Urinary bladder (tissue), 4 donors: Measurements from ENCODE around the gene RCVRN. TPM values are rescaled to one million over a fixed set of nuclear protein-coding genes. Genes with fewer than 3 reads are reported as not detected.

Experiments used
- DNase-seq: peaks from one replicate; pipeline ENCODE4 v3.0.0-alpha.2; 2015; ENCODE audit errors: extremely low spot score
- H3K27ac ChIP-seq: one replicate; pipeline ENCODE4 v1.5.1; 2013; ENCODE audit warnings: low read depth, mild to moderate bottlenecking, moderate library complexity
- H3K36me3 ChIP-seq: one replicate; pipeline ENCODE4 v1.6.1; 2013; ENCODE audit warnings: mild to moderate bottlenecking, moderate library complexity; ENCODE audit not compliant: insufficient read depth
- H3K4me1 ChIP-seq: one replicate; pipeline ENCODE4 v1.6.1; 2013; ENCODE audit warnings: mild to moderate bottlenecking, moderate library complexity; ENCODE audit not compliant: insufficient read depth
- H3K4me3 ChIP-seq: one replicate; pipeline ENCODE4 v1.5.1; 2013; ENCODE audit warnings: low read depth, low read length
- WGBS: extraction: QIAGEN DNeasy Blood & Tissue Kit; methylation state at CpG from one replicate; pipeline ENCODE4 v1.1.7; 2013; 5-methylcytosine and 5-hydroxymethylcytosine counted together
- polyA plus RNA-seq: library from polyadenylated mRNA; stranded (reverse); fragments of 200-250 nt; gene quantifications from one replicate; pipeline ENCODE4 v1.2.3, GENCODE V29; 2013
- total RNA-seq: library from RNA; depleted of rRNA; stranded (reverse); fragments of >200 nt; gene quantifications from one replicate; pipeline ENCODE4 v1.2.3, GENCODE V29; 2014
- donor health status: healthy with polysubstance abuse.
- donor health status: healthy.

Gene RCVRN
- total and polyA plus RNA-seq, 2 donors = 0.48 to 0.90 TPM

DNA sequence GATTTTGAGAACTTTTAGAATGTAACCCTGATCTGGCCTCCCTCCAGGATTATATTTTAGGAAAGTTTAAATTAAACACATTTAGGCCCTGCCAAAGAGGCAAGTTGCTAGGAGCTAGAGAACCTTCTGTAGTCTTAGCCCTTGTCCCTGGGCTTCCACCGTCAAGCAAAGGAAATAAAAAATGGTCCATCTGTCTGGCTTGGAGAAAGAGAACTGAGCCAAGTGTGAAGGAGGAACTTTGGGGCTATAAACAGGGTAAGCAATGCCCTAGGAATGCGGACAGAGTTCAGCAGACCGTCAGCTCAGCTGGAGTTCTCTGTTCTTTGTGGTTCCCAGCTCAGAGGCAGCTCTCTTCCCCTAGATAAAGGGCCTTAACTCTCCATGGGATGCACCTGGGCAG lies 29.6 kb downstream of the RCVRN start:
- Histone ChIP-seq H3K4me1 (no peaks in the 10 kb centered on the region), H3K36me3 (no peaks in the 10 kb centered on the region), H3K4me3 (no peak overlapping the region), H3K27ac (no peak overlapping the region)
- WGBS = 4% methylated on average over 3 of the region's 3 CpGs
- DNase-seq = no peak

DNA sequence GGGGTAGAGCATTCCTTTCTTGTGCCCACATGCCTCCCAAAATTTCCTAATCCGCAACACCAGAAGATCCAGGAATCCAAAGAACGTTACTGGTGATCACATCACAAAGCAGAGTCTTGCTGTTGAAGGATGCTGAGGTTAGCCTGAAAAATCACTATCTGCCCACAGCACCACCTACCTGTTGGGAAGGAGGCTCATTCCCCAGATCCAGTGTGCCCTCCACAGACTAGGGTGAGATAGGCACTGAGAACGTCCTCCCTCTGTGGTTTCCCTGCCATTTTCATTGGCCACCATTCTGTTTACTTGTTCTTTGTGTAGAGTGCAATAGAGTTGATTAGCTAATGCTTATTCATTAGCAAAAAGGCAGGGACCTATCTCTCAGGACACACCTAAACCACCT lies 30.3 kb downstream of the RCVRN start:
- Histone ChIP-seq H3K27ac (no peak overlapping the region), H3K4me3 (no peak overlapping the region), H3K36me3 (no peaks in the 10 kb centered on the region), H3K4me1 (no peaks in the 10 kb centered on the region)
- 93% methylated on average over 3 of the region's 3 CpGs for WGBS
- DNase-seq = no peak

DNA sequence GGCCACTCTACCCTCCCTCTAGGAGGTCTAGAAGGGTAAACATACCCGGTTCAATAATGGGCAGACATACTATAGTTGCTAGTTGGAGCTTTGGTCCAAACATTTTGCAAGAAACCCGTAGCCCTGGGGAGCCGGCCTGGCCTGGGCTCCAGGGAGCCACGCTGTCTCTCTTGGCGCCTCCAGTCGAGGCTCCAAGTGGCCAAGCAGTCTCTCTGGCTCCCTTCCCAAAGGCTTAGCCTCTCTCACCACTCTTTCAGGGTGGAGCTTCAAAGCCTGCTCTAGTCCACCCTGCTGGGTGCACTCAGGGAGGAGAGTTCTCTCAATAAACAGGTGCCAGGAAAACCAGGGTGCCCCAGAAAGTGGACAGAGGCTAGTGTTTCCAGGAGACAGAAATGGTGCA lies 32.2 kb downstream of the RCVRN start:
- no peaks in the 10 kb centered on the region for H3K36me3 ChIP-seq
- no peak for DNase-seq
- no peak overlapping the region for H3K27ac ChIP-seq
- WGBS = 74% methylated on average over 6 of the region's 6 CpGs
- no peak overlapping the region for H3K4me3 ChIP-seq
- H3K4me1 ChIP-seq = no peaks in the 10 kb centered on the region

DNA sequence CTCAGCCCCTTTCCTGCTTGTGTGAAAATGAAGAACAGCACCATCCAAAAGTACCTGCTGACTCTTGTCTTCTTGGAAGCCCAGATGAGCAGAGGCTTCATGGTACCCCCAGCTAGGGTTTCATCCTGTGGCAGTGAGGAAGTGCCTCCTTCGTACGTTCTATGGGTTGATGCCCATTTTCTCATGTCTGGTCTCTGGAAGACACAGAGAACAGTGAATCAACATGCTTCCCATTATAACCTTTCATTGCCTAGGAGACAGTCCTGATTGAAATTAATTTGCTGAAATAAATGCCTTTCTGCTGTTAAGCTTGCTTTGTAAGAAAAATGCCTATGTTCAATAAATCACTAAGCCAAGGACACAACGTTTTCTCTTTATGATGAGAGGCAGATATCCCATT lies 36.5 kb downstream of the RCVRN start:
- no peak for DNase-seq
- WGBS = 73% methylated on average over 3 of the region's 3 CpGs
- no peak overlapping the region for H3K27ac ChIP-seq
- H3K4me1 ChIP-seq = no peaks in the 10 kb centered on the region
- H3K4me3 ChIP-seq = no peak overlapping the region
- H3K36me3 ChIP-seq = no peaks in the 10 kb centered on the region

DNA sequence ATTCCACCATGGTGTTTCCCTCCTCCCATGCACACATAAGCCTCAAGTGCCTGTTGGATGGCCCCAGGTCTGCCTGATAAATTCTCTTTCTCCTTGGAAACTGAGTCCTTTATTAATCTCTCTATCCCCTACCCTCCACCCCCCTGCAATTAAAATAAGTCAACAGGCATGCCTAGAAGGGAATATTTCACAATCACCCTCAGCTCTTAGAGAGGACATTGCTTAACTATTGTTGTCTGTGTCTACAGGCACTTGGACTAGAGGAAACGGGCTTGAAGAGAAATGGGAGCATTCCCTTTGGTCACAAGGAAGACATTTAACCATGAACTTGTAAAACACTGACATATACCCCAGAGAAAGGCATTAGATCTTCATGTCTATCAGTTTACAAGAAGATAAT lies 39.5 kb downstream of the RCVRN start:
- Histone ChIP-seq H3K27ac (no peak overlapping the region), H3K36me3 (no peaks in the 10 kb centered on the region), H3K4me1 (no peaks in the 10 kb centered on the region), H3K4me3 (no peak overlapping the region)
- 78% methylated on average over 1 of the region's 1 CpG for WGBS
- no peak for DNase-seq

DNA sequence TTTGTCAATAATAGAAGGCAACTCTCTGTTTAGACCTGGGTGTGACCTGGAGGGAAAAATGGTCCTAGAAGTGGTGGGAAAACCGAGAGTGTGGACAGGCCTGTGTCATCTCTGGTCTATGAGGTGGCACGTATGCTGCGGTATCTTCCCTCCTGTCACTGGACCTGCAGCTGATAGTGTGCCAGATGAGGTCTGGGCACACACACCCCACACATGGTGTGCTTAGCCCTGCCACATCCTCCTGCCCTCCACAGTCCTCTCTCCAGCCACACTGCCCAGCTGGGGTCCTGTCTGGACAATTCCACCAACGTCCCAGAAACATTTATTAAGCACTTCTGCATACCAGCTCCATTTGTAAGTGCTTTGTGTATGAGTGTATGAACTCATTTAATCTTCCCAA lies 42.1 kb downstream of the RCVRN start:
- Histone ChIP-seq H3K36me3 (no peaks in the 10 kb centered on the region), H3K4me3 (no peak overlapping the region), H3K4me1 (no peaks in the 10 kb centered on the region), H3K27ac (no peak overlapping the region)
- DNase-seq = no peak
- 74% methylated on average over 4 of the region's 4 CpGs for WGBS

DNA sequence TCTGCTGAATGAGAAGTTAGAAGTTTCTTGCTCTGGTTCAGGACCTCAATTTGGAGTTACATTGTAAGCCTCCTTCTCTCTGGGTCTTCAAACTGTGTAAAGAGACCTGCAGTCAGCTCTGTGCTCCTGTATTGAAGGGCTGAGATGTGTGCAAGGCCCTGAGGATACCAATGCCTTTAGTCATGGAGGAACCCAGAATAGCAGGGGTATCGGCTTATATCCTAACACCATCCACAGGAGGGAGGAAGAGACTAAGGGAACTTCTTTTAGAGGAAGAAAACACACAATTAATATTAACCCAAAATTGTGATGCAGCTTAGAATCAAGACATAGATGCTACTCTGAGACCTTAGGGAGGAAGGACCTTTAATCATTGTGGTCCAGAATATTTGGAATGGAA lies 42.9 kb downstream of the RCVRN start:
- Histone ChIP-seq H3K36me3 (no peaks in the 10 kb centered on the region), H3K4me1 (no peaks in the 10 kb centered on the region), H3K27ac (no peak overlapping the region), H3K4me3 (no peak overlapping the region)
- WGBS = 100% methylated on average over 1 of the region's 1 CpG
- DNase-seq = no peak

DNA sequence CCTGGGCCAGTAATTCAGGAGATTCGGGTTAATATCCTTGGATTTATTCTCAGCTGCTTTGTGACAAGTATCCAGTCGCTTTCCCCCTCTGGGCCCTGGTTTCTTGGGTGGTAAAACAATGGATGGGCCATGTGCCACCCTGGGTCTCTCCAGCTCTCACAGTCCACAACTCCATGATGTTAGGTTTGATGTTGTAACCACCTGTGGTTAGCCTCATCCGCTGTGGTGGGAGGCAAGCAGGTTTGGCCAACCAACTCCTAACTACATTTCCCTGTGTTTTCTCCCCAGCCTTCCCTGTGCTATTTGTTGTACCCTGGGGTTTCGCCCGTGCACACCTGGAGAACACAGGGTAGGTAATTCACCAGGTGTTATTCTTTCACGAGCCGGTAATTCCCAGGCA lies 44.2 kb downstream of the RCVRN start:
- Histone ChIP-seq H3K27ac (no peak overlapping the region), H3K4me1 (no peaks in the 10 kb centered on the region), H3K36me3 (no peaks in the 10 kb centered on the region), H3K4me3 (no peak overlapping the region)
- 96% methylated on average over 7 of the region's 7 CpGs for WGBS
- no peak for DNase-seq

DNA sequence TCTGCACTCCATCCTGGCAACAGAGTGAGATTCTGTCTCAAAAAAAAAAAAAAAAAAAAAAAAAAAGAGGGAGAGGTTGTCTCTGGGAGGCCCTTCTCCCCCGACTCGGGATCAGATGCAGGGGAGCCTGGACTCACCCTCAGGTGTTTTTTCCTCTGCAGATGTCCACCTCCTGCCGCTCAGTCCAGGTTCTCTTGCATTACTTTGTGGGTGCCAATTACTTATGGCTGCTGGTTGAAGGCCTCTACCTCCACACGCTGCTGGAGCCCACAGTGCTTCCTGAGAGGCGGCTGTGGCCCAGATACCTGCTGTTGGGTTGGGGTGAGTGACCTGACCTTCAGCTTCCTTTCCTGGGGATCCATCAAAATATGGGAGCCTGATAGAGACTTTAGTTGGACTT lies 45.3 kb downstream of the RCVRN start:
- DNase-seq = no peak
- WGBS = 96% methylated on average over 5 of the region's 5 CpGs
- no peak overlapping the region for H3K4me3 ChIP-seq

DNA sequence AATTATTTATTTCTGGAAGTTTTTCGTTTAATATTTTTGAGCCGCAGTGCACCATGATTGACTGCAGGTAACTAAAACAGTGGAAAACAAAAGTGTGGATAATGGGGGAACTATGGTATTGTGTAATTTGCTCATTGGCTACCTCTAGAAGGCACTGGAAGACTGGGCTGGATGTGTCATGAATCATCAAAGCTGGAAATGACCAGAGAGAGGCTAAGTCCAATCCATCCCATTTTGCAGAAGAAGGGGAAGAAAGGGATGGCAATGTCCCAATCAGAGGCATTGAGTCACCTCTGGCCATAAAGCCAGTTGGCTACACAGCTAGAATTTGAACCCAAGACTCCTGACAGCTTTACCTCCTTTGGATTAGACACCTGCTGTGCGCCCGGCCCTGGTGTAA lies 50.0 kb downstream of the RCVRN start:
- H3K36me3 ChIP-seq = no peaks in the 10 kb centered on the region
- H3K27ac ChIP-seq = no peak overlapping the region
- DNase-seq = no peak
- 82% methylated on average over 4 of the region's 4 CpGs for WGBS
- H3K4me3 ChIP-seq = no peak overlapping the region
- no peaks in the 10 kb centered on the region for H3K4me1 ChIP-seq

More for the DNA sequence above, 45.3 kb downstream of the RCVRN start:
- Histone ChIP-seq H3K4me1 (no peaks in the 10 kb centered on the region), H3K27ac (no peak overlapping the region), H3K36me3 (no peaks in the 10 kb centered on the region)

DNA sequence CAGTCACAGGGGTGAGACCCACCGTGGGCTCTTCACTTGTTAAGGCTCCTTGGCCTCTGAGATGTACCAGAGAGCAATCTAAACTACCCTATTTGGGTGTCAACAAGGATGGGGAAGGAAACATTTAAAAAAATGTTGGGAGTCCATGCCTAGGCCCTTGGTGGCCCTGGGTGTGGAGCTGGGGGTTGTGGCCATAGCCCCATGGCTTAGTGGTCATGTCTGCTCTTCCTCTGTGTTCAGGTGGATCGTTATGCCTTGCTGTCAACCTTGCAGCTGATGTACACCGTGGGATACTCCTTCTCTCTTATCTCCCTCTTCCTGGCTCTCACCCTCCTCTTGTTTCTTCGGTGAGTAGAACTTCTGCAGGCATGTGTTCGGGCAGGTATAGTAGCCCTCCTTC lies 50.8 kb downstream of the RCVRN start:
- 86% methylated on average over 5 of the region's 5 CpGs for WGBS
- H3K4me1 ChIP-seq = no peaks in the 10 kb centered on the region
- DNase-seq = no peak
- no peak overlapping the region for H3K27ac ChIP-seq
- no peaks in the 10 kb centered on the region for H3K36me3 ChIP-seq
- no peak overlapping the region for H3K4me3 ChIP-seq

DNA sequence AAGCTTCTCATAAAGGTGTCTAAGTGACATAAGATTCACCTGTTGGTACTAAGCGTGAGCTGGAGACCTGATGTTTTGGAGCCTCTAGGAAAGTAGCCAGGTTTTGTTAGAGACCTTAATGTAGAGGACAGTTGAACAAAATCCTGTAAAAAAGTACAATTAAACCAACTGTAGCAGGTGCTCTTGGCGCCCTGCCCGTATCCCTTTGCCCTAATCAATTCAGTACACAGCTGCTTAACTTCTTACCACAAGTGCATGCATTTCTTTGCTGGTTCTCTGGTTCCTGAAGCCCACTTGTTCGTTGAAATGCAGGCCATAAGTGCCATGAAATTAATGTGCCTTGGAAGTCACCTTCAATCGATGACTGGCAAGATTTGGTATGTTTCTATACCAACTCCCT lies 54.9 kb downstream of the RCVRN start:
- Histone ChIP-seq H3K4me1 (no peaks in the 10 kb centered on the region), H3K4me3 (no peak overlapping the region), H3K36me3 (no peaks in the 10 kb centered on the region), H3K27ac (no peak overlapping the region)
- 95% methylated on average over 5 of the region's 5 CpGs for WGBS
- DNase-seq = no peak

Other genes starting within 250 kb of the RCVRN start
- 1.1 TPM for gene DHRS7C, start 113.7 kb downstream of the RCVRN start, total RNA-seq
- gene DHRS7C, start 113.7 kb downstream of the RCVRN start, polyA plus RNA-seq = 0.16 TPM
- not detected for gene GSG1L2, start 83.2 kb downstream of the RCVRN start, total RNA-seq
- gene GSG1L2, start 83.2 kb downstream of the RCVRN start, polyA plus RNA-seq = not detected
- 5.5 TPM for gene GLP2R, start 79.3 kb downstream of the RCVRN start, total RNA-seq
- gene GLP2R, start 79.3 kb downstream of the RCVRN start, polyA plus RNA-seq = 10.9 TPM